Measurements from ENCODE around the gene HS3ST6. TPM values are rescaled to one million over a fixed set of nuclear protein-coding genes. Genes with fewer than 3 reads are reported as not detected.

The HS3ST6 gene
- total and polyA plus RNA-seq, 12 donors, result 0.03 TPM; not detected in 11

DNA sequence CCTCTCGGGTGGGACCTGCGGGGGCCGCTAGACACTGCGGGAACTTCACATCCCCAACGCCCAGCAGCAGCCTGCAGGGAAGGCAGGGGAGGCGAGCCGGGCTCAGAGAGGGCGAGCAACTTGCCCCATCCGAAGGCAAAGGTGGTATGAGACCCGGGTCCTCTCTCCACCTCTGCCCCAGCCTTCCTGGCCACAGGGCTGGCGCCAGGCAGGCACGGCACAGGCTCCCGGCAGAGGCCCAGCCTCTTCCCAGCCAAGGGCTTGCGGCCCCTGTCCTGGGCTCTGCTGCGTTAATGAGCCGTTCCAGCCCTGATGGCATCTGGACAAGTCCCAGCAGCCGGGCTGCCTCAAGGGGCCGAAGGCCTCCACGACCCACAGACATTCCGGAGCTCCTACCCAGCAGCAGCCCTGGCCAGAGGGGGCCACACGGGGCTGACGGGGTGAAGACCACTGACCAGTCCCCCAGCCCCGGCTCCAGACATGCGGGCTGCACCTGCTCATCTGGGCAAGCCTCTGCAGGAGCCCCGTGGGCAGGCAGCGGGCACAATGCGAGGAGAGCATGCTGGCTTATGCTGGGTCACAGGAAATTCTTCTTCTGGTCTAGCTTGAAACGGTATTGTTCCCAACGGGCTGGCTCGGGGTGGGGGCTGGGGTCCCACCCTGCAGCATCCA lies 1.2 kb upstream of the HS3ST6 start:
- WGBS, 2 donors, result 32 to 33% methylated on average over 30 of the region's 30 CpGs
- intact Hi-C loops (cut with DNase I), result no loop called here
- H3K27me3 ChIP-seq, result peaks cover 14 to 95% (median 94%) of the 10 kb centered on the region in 7 donors

DNA sequence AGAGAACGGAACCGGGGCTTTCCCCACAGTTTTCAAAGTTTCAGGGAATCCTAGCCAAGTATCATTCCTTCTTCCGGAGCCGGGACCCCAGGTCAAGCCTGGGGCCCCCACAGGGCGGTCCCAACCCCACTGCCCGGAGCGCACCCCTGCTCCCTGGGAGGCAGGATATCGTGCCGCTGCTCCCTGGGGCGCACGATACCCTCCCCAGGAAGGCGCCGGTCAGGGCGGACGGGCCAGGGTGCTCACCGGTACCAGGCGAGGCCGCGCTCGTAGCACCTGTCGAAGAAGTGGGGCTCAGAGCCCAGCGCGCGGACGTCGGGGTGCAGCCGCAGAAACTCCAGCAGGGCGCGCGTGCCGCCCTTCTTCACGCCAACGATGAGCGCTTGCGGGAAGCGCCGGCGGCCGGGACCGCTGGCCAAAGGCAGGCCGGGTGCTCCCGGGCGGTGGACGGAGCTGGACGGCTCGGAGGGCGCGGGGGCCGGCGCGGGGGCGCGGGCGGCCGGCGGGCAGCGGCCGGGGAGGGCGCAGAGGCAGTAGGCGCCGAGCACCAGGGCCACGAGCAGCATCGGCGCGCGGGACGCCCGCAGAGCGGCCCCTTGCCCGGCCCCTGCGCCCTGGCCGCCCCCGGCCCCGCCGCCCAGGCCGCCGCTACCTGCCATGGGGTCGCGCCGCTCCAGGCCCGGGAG lies 407 bp downstream of the HS3ST6 start:
- ATAC-seq, result no peak
- peaks cover 14 to 95% (median 92%) of the 10 kb centered on the region in 7 donors for H3K27me3 ChIP-seq
- DNase-seq, result no peak

More for the DNA sequence above, 1.2 kb upstream of the HS3ST6 start:
- DNase-seq (no peak), ATAC-seq (no peak)
- no peaks in the 10 kb centered on the region for H3K9me3 ChIP-seq
- no peaks in the 10 kb centered on the region for H3K36me3 ChIP-seq
- H3K27ac ChIP-seq, result no peak overlapping the region
- H3K4me3 ChIP-seq, result no peak overlapping the region
- TF ChIP-seq, protein P1, sequence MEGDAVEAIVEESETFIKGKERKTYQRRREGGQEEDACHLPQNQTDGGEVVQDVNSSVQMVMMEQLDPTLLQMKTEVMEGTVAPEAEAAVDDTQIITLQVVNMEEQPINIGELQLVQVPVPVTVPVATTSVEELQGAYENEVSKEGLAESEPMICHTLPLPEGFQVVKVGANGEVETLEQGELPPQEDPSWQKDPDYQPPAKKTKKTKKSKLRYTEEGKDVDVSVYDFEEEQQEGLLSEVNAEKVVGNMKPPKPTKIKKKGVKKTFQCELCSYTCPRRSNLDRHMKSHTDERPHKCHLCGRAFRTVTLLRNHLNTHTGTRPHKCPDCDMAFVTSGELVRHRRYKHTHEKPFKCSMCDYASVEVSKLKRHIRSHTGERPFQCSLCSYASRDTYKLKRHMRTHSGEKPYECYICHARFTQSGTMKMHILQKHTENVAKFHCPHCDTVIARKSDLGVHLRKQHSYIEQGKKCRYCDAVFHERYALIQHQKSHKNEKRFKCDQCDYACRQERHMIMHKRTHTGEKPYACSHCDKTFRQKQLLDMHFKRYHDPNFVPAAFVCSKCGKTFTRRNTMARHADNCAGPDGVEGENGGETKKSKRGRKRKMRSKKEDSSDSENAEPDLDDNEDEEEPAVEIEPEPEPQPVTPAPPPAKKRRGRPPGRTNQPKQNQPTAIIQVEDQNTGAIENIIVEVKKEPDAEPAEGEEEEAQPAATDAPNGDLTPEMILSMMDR (IDR thresholded peaks at IDR 0.05), result no peak
- peaks cover 0 to 15% (median 7%) of the 10 kb centered on the region in 9 donors for H3K4me1 ChIP-seq

DNA sequence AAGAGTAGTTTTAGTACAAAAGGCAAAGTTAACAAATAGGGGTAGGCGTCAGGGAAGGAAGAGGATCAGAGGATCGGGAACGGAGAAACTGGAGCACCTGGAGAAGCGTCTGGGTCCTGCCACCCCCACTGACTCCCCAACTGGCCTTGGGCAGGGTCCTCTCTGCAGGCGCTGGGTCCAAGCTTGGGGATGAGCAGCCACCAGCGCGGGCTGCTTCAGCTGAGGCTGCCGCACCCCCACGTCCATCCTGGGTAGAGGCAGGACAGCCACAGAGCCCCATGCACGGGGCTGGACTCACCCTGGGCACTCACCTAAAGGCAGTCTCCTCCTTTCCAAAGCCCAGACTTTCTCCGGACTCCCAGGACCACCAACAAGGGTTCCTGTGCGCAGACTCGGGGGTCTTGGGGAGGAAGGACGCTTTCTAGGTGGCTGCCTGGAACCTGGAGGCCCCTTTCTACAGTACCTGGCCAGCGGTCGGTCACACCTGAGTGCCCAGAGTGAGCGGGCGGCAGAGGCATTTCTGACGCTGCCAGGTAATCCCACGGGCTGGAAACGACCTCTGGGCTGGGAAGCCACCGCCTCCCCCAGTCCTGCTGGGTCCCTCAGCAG lies 1.1 kb downstream of the HS3ST6 start:
- ATAC-seq (no peak), DNase-seq (no peak)
- intact Hi-C loops (cut with DNase I), result no loop called here
- 6 to 7% methylated on average over 22 of the region's 22 CpGs for WGBS, 2 donors
- Histone ChIP-seq H3K4me1 (peaks cover 0 to 7% (median 0%) of the 10 kb centered on the region in 9 donors), H3K27ac (no peak overlapping the region), H3K9me3 (no peaks in the 10 kb centered on the region), H3K4me3 (no peak overlapping the region), H3K36me3 (no peaks in the 10 kb centered on the region), H3K27me3 (peaks cover 14 to 95% (median 86%) of the 10 kb centered on the region in 7 donors)
- TF ChIP-seq, protein P1 (IDR thresholded peaks at IDR 0.05), result no peak

More for the DNA sequence above, 407 bp downstream of the HS3ST6 start:
- no peak overlapping the region for H3K27ac ChIP-seq
- H3K36me3 ChIP-seq, result no peaks in the 10 kb centered on the region
- H3K9me3 ChIP-seq, result no peaks in the 10 kb centered on the region
- H3K4me1 ChIP-seq, result peaks cover 0 to 7% (median 0%) of the 10 kb centered on the region in 9 donors
- no peak overlapping the region for H3K4me3 ChIP-seq
- intact Hi-C loops (cut with DNase I), result no loop called here
- 1 to 2% methylated on average over 63 to 81 of the region's 81 CpGs for WGBS, 2 donors
- TF ChIP-seq, protein P1 (IDR thresholded peaks at IDR 0.05), result no peak

DNA sequence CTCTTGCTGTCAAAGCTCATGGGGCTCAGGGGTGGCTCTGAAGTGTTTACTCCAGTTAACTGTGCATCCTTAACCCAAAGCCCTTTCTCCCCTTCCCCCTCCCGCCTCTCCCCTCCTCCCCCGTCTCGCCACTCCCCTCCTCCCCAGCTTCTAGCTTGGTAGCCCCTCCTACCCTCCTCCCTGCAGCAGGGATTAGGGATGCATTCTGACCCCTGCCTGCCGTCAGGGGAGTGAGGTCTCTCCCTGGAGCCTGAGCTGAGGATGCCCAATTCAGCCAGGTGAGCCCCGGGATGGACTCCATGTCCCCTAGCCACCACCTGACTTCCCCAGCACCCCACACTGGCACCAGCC lies 1.6 kb downstream of the HS3ST6 start:
- peaks cover 0 to 7% (median 0%) of the 10 kb centered on the region in 9 donors for H3K4me1 ChIP-seq
- ATAC-seq (no peak), DNase-seq (no peak)
- TF ChIP-seq, protein P1 (IDR thresholded peaks at IDR 0.05), result no peak
- H3K27me3 ChIP-seq, result peaks cover 14 to 91% (median 81%) of the 10 kb centered on the region in 7 donors
- no peak overlapping the region for H3K27ac ChIP-seq
- no peaks in the 10 kb centered on the region for H3K9me3 ChIP-seq
- WGBS, 2 donors, result 6% methylated on average over 5 of the region's 5 CpGs
- no peak overlapping the region for H3K4me3 ChIP-seq
- H3K36me3 ChIP-seq, result no peaks in the 10 kb centered on the region
- intact Hi-C loops (cut with DNase I), result no loop called here

Data from heart right ventricle (tissue), 16 donors.